ENCODE data around the gene RTTN.

GRCh38 chr18:70229639-70230038, 24.2 kb upstream of the RTTN start:
- no peak for TF ChIP-seq TAF1 (IDR thresholded peaks at IDR 0.05; ENCODE audit: borderline replicate concordance, insufficient read depth, low read length)
- TF ChIP-seq POLR2AphosphoS5 (IDR thresholded peaks at IDR 0.05; ENCODE audit: low read depth, low read length), result no peak
- no peak for TF ChIP-seq SIN3A (IDR thresholded peaks at IDR 0.05; ENCODE audit: borderline replicate concordance, insufficient read depth, low read length)
- TF ChIP-seq REST (IDR thresholded peaks at IDR 0.05; ENCODE audit: insufficient read depth in 1 of 2, low read depth in 2 of 2, low read length in 2 of 2), result no peak

All from PFSK-1 (cell line).